CD14-positive monocyte (primary cell): ENCODE results near the gene PSD. TPM values are rescaled to one million over a fixed set of nuclear protein-coding genes. Genes with fewer than 3 reads are reported as not detected.

Experiments
- DNase-seq, 3 donors: peaks; one replicate each; pipeline ENCODE4 v3.0.0-alpha.2; 2011 to 2022
- H2AFZ ChIP-seq: 2 replicates; pipeline ENCODE4 v1.6.0; 2012; ENCODE audit warnings: mild to moderate bottlenecking, low read depth, low read length, inconsistent platforms; ENCODE audit not compliant: insufficient read depth, poor library complexity, severe bottlenecking
- H3K27ac ChIP-seq, 2 donors: 1 replicate in 1 of 2; 2 replicates in 1 of 2; pipeline ENCODE4 v1.5.1; 2012 to 2013; ENCODE audit warnings: low read length in 2 of 2, control low read depth in 1 of 2, inconsistent platforms in 1 of 2, low read depth in 1 of 2, mild to moderate bottlenecking in 1 of 2
- H3K27me3 ChIP-seq, 2 donors: one replicate each; pipeline versions ENCODE4 v1.6.0 to v1.6.1; 2011 to 2013; ENCODE audit warnings: low read length in 2 of 2; ENCODE audit not compliant: control insufficient read depth in 2 of 2, insufficient read depth in 2 of 2
- H3K36me3 ChIP-seq, 2 donors: replicated peaks in 1 of 2; 1 replicate in 1 of 2; 2 replicates in 1 of 2; pipeline versions ENCODE4 v1.5.1 to v1.6.1; 2012 to 2013; ENCODE audit warnings: low read length in 2 of 2, control low read depth in 1 of 2, inconsistent platforms in 1 of 2, mild to moderate bottlenecking in 1 of 2; ENCODE audit not compliant: insufficient read depth in 2 of 2, control insufficient read depth in 1 of 2
- H3K4me1 ChIP-seq, 2 donors: 1 replicate in 1 of 2; 2 replicates in 1 of 2; pipeline versions ENCODE4 v1.5.1 to v1.6.1; 2012 to 2013; ENCODE audit warnings: low read length in 2 of 2, control low read depth in 1 of 2, inconsistent platforms in 1 of 2, mild to moderate bottlenecking in 1 of 2, moderate library complexity in 1 of 2; ENCODE audit not compliant: insufficient read depth in 2 of 2, control insufficient read depth in 1 of 2
- H3K4me2 ChIP-seq: replicated peaks from 2 replicates; pipeline ENCODE3; 2012; ENCODE audit warnings: low read length, moderate library complexity, mild to moderate bottlenecking; ENCODE audit not compliant: poor library complexity, severe bottlenecking; ENCODE audit errors: extremely low read depth
- H3K4me3 ChIP-seq, 3 experiments: fragments of 200-600 bp in 1 of 3; sonication (generic) in 1 of 3; replicated peaks in 1 of 3; 1 replicate in 2 of 3; 2 replicates in 1 of 3; pipeline ENCODE4 v1.5.1; 2011 to 2013; ENCODE audit warnings: low read length in 3 of 3, mild to moderate bottlenecking in 3 of 3, control low read depth in 2 of 3, low read depth in 2 of 3, inconsistent platforms in 1 of 3, moderate library complexity in 1 of 3
- H3K79me2 ChIP-seq: 2 replicates; pipeline ENCODE4 v1.6.0; 2012; ENCODE audit warnings: mild to moderate bottlenecking, control low read depth, inconsistent platforms, low read length, moderate library complexity; ENCODE audit not compliant: insufficient read depth
- H3K9ac ChIP-seq: 2 replicates; pipeline ENCODE4 v1.6.0; 2017; ENCODE audit warnings: low read length, mild to moderate bottlenecking; ENCODE audit not compliant: insufficient read depth, poor library complexity, severe bottlenecking
- H3K9me3 ChIP-seq, 2 donors: replicated peaks in 1 of 2; 1 replicate in 1 of 2; 2 replicates in 1 of 2; pipeline versions ENCODE4 v1.5.1 to v1.6.1; 2012 to 2013; ENCODE audit warnings: low read length in 2 of 2, control low read depth in 1 of 2; ENCODE audit not compliant: control insufficient read depth in 1 of 2, insufficient read depth in 1 of 2
- H4K20me1 ChIP-seq: 2 replicates; pipeline ENCODE4 v1.6.0; 2012; ENCODE audit warnings: mild to moderate bottlenecking, low read length, control low read depth, moderate library complexity; ENCODE audit not compliant: insufficient read depth
- H3K27ac Mint-ChIP-seq, 7 donors: one replicate each; pipeline ENCODE4 v1.8.0; 2020; ENCODE audit warnings: mild to moderate bottlenecking in 7 of 7, mixed read lengths in 7 of 7, moderate library complexity in 6 of 7, inconsistent platforms in 2 of 7
- H3K27me3 Mint-ChIP-seq, 3 donors: one replicate each; pipeline ENCODE4 v1.8.0; 2021 to 2022; ENCODE audit warnings: low read depth in 3 of 3, mild to moderate bottlenecking in 3 of 3, mixed read lengths in 3 of 3, moderate library complexity in 3 of 3, inconsistent platforms in 1 of 3
- H3K36me3 Mint-ChIP-seq, 2 donors: one replicate each; pipeline ENCODE4 v1.8.0; 2020; ENCODE audit warnings: mixed read lengths in 2 of 2, inconsistent platforms in 1 of 2, mild to moderate bottlenecking in 1 of 2
- H3K4me1 Mint-ChIP-seq: one replicate; pipeline ENCODE4 v1.8.0; 2020; ENCODE audit warnings: mild to moderate bottlenecking, mixed read lengths
- H3K4me3 Mint-ChIP-seq, 2 donors: one replicate each; pipeline ENCODE4 v1.8.0; 2020; ENCODE audit warnings: mild to moderate bottlenecking in 2 of 2, mixed read lengths in 2 of 2, moderate library complexity in 1 of 2
- H3K9me3 Mint-ChIP-seq, 7 donors: one replicate each; pipeline ENCODE4 v1.8.0; 2020 to 2022; ENCODE audit warnings: mixed read lengths in 7 of 7, mild to moderate bottlenecking in 6 of 7, moderate library complexity in 6 of 7, inconsistent platforms in 2 of 7
- WGBS: methylation state at CpG from one replicate; pipeline ENCODE4 v1.1.5; 2013; ENCODE audit warnings: missing lambda C conversion rate; ENCODE audit not compliant: insufficient coverage; 5-methylcytosine and 5-hydroxymethylcytosine counted together
- intact Hi-C, 2 donors: fragments of 100-400 bp; cut with micrococcal nuclease; formaldehyde crosslinking; loops; one replicate each; pipeline versions ENCODE4 v1.15.0 to v1.15.1; 2023
- polyA plus RNA-seq, 3 donors: library from polyadenylated mRNA; depleted of rRNA in 1 of 3; unstranded in 2 of 3; stranded (reverse) in 1 of 3; fragments of 300-500 nt in 2 of 3; fragments of >200 nt in 1 of 3; fragmentation: Illumina TruSeq in 2 of 3; gene quantifications; 1 replicate in 2 of 3; 2 replicates in 1 of 3; pipeline ENCODE4 v1.2.3, GENCODE V29; 2012 to 2021
- TF ChIP-seq, protein P1 (sequence below): fragments of 200-600 bp; IDR thresholded peaks from one replicate; pipeline ENCODE4 v1.8.0; 2022; ENCODE audit warnings: antibody characterized with exemption, mild to moderate bottlenecking

The PSD gene
- polyA plus RNA-seq, 3 donors, result 0.27 to 1.5 (median 1.1) TPM

DNA sequence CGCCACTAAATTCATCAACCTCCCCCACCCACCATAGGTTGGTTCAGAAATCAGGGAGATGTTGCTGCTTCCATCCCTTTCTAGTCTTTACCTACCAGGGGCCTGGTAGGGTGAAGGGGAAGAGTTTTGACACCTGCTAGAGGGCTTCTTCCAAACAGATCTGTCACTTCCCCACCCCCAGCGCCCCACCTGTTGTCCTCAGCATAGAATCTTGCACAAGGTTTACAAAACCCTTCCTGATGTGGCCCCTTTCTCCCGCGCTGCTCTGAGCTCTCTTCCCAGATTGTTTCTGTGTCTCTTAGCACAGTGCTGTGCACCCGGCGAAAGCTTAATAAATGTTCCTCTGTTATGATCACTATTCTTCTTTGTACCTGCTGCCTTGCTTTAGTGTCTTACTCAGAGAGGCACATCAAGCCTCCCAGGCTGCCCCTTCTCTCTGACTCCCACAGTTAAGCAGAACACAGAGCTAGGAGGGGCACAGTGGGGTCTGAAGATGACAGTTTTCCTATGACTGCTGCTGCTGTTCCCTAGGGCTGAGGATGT is 44.0 kb upstream of the PSD start:
- H4K20me1 ChIP-seq, result no peaks in the 10 kb centered on the region
- Mint-ChIP-seq H3K4me3 (peak overlapping the region; percentile 41 to 95), H3K27ac (peak overlapping the region in 3 of 7 donors; percentile 22 to 78 (median 25)), H3K27me3 (peaks cover 3 to 10% (median 10%) of the 10 kb centered on the region in 3 donors), H3K9me3 (no peaks in the 10 kb centered on the region), H3K4me1 (peaks cover 35% of the 10 kb centered on the region), H3K36me3 (peaks cover 8 to 9% of the 10 kb centered on the region in 2 donors)
- intact Hi-C loops, result loop anchor here (5.0 kb wide), 2 partner anchors 40 kb away; partner anchors contain the start of genes ACTR1A (in 1 of the 2), FBXL15 (in 1 of the 2) and SUFU (in 1 of the 2)
- peak in 1 of 3 donors; percentile 2 for DNase-seq
- H2AFZ ChIP-seq, result peak overlapping the region; percentile 29
- no peaks in the 10 kb centered on the region for H3K79me2 ChIP-seq
- TF ChIP-seq, protein P1, sequence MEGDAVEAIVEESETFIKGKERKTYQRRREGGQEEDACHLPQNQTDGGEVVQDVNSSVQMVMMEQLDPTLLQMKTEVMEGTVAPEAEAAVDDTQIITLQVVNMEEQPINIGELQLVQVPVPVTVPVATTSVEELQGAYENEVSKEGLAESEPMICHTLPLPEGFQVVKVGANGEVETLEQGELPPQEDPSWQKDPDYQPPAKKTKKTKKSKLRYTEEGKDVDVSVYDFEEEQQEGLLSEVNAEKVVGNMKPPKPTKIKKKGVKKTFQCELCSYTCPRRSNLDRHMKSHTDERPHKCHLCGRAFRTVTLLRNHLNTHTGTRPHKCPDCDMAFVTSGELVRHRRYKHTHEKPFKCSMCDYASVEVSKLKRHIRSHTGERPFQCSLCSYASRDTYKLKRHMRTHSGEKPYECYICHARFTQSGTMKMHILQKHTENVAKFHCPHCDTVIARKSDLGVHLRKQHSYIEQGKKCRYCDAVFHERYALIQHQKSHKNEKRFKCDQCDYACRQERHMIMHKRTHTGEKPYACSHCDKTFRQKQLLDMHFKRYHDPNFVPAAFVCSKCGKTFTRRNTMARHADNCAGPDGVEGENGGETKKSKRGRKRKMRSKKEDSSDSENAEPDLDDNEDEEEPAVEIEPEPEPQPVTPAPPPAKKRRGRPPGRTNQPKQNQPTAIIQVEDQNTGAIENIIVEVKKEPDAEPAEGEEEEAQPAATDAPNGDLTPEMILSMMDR, result no peak
- peaks cover 24 to 34% of the 10 kb centered on the region in 2 donors for H3K4me1 ChIP-seq
- H3K9me3 ChIP-seq, result no peaks in the 10 kb centered on the region
- H3K4me2 ChIP-seq, result peak overlapping the region; percentile 86
- no peak overlapping the region for H3K27ac ChIP-seq
- H3K27me3 ChIP-seq, result peaks cover 0 to 3% of the 10 kb centered on the region in 2 donors
- no peaks in the 10 kb centered on the region for H3K36me3 ChIP-seq
- WGBS, result 44% methylated on average over 5 of the region's 6 CpGs
- no peak overlapping the region for H3K9ac ChIP-seq
- no peak overlapping the region for H3K4me3 ChIP-seq

DNA sequence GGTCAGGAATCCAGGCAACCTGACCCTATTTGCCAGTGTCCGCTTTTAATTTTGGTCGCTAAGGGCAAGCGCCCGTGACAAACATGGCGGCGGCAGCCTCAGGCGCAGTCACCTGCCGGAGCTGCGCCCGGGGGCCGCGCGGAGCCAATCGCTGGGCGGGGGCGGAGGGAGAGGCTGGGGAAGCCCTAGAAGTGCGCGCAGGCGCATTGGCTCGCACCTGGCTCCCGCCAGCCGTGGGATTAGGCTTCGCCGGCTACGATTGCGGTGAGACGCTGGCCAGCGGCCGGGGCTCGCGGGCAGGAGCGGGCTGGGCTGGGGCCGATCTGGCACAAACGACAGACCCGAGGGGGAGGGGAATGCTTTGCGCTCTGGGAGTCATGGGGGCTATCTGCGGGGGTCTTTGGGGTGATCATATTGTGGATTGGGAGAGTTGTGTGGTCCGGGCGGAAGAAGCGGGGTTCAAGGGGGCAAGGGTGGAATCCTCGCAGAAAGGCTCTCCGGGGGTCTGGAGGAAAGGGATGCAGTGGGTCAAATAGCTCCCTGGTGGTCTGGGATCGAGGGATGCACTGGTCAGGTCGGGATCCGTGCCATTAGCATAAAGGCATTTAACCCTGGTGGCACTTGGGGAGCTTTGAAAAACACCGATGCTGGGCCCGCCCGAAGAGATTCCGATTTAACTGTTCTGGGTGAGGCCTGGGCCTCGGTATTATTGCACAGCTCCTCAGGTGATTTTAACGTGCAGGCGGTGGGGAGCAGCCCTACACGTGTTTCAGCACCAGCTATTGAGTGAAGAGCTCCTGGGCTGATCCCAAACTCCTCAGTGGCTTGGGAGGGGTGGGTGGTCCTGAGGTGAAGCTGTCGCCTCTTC is 42.8 kb upstream of the PSD start:
- H3K36me3 Mint-ChIP-seq, result peaks cover 5 to 9% of the 10 kb centered on the region in 2 donors
- Histone ChIP-seq H3K79me2 (no peaks in the 10 kb centered on the region), H3K4me1 (peaks cover 28 to 35% of the 10 kb centered on the region in 2 donors), H3K36me3 (no peaks in the 10 kb centered on the region), H4K20me1 (no peaks in the 10 kb centered on the region), H3K4me2 (peak overlapping the region; percentile 86), H3K27ac (peak overlapping the region; percentile 11 to 69), H3K4me3 (peak overlapping the region; percentile 32 to 76 (median 59)), H2AFZ (peak overlapping the region; percentile 85), H3K9ac (peak overlapping the region; percentile 73), H3K9me3 (no peaks in the 10 kb centered on the region), H3K27me3 (peaks cover 0 to 3% of the 10 kb centered on the region in 2 donors)
- peak overlapping the region; percentile 89 to 95 for H3K4me3 Mint-ChIP-seq
- peak; percentile 80 to 94 (median 90) for DNase-seq
- intact Hi-C loops, result loop anchor here (5.0 kb wide), 2 partner anchors 39 to 41 kb away; partner anchors contain the start of genes ACTR1A (in 1 of the 2), FBXL15 (in 1 of the 2) and SUFU (in 1 of the 2)
- 2% methylated on average over 54 of the region's 54 CpGs for WGBS
- H3K9me3 Mint-ChIP-seq, result no peaks in the 10 kb centered on the region
- peaks cover 38% of the 10 kb centered on the region for H3K4me1 Mint-ChIP-seq
- H3K27me3 Mint-ChIP-seq, result peaks cover 3 to 10% (median 10%) of the 10 kb centered on the region in 3 donors
- TF ChIP-seq, protein P1, result no peak
- peak overlapping the region; percentile 66 to 94 (median 86) for H3K27ac Mint-ChIP-seq
